Stimulated activated CD4-positive, alpha-beta T cell treated with anti-CD3 and anti-CD28 coated beads, Interleukin-12 subunit alpha, Interleukin-12 subunit beta, amount 100 ng/mL, for 4 hours (primary cell): ENCODE data around the gene ASMT.
"Not testable (repeated sequence)": the region's sequence is repeated elsewhere in the genome, so short reads cannot be mapped to it uniquely, and the experiment has no call there.

Experiments
- DNase-seq: peaks from one replicate; pipeline ENCODE4 v3.0.0-alpha.2; 2020

ASMT gene

DNA sequence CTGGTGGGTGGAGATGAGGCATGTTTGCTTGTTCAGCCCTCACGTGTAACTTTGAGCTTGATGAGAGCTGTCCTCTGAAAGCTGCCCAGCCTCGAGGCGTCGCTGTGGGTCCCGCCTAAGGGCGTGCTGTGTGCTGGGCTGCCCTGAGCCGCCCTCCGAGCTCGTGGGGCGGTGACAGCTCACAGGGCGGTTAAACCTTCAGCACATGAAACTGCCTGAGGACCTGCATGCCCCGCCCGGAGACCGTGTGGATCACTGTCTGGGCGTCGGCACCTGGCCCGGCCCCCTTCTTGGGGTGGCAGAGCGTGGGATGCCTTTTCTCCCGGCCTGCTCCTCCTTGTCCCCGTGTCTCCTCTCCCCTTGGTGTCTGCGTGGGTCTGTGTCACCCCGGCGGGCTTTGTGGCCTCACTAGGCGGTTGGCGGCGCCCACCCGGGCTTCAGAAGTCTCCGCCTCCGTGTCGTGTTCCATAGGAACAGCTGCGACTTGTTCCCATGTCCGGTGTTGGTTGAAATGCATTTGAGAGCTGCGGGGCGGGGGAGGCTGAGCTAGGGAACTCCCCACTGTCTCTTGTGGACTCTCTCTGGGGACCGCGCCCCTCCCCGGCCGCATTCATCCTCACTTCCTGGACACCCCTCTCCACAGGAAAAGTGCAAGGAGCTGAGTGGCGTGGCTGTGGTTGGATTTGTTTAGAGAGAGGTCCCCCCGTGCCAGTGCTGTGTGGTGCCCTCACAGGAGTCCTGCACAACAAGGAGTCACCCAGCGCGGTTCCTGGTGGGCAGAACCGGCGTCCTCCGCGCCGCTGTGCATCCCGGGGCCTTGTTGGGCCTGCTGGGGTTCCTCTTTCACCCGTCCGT lies 16.6 kb upstream of the ASMT start:
- no peak for DNase-seq

- no peak for DNase-seq
Observed at GRCh38 chrX:1598876-1599790, 15.7 kb upstream of the ASMT start.

DNA sequence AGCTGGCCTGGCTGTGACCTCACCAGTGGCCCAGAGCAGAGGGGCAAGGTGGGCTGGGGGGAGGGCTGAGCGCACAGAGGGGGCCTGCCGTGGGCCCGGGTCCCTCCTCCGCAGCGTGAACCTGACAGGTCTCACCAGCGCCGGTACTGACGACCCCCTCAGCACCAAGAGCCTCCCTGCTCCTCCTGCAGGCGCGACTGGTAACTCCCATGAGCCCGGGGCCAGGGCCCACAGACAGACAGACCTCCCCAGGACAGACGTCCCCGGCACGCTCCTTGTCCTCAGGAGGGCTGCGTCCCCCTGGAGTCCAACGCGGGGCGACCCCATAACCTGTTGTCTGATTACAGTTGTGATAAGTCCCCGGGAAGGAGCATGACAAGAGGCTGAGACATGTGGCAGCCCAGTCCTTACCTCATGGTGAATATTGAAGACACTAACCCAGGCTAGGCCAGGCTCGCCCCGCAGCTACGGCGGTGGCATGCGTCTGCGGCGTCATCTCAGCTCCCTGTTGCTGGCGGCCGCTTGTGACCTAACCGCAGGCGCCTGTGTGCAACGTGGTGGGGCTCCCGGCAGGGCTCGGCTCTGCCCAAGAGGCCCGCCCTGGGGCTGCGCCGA lies 15.0 kb upstream of the ASMT start:
- DNase-seq, result no peak

- no peak for DNase-seq
Observed at GRCh38 chrX:1600406-1601050, 14.3 kb upstream of the ASMT start.

DNA sequence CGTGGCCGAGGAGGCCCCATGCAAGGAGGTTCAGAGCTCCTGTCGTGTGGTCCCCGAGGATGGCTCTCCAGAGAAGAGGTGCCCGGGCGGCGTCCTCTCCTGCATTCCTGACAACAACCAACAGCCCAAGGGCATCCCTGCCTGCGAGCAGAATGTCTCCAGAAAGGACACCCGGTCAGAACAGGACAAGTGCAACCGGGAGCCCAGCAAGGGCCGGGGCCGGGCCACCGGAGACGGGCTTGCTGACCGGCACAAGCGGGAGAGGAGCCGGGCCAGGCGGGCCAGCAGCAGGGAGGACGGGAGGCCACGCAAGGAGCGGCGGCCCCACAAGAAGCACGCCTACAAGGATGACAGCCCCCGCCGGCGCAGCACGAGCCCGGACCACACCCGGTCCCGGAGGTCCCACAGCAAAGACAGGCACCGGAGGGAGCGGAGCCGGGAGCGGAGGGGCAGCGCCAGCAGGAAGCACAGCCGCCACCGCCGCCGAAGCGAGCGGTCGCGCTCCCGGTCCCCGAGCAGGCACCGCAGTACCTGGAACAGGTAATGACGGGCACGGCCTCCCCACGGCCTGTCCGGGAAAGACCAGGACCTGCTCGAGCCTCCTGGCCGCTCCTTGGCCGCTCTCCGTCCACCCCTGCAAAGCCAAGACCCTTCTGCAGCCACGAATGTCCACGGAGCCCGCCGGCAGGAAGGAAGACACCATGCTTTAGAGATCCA lies 13.7 kb upstream of the ASMT start:
- DNase-seq, result no peak

DNA sequence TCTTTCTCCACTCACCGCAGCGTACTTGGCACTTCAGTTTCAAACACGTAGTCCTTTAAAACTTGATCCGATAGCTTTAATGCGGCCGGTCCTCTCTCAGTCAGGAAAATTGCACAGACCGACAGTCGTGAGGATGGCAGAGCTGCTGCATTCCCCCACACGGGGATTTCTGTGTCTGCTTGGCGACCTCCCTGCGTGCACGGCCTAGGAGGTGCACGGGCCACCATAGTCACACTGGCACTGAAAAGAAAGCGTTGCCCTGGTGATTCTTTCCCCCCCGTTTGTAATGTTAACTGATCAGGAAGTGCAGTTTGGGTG lies 13.1 kb upstream of the ASMT start:
- DNase-seq, result no peak

- no peak for DNase-seq
Observed at GRCh38 chrX:1602299-1602698, 12.6 kb upstream of the ASMT start.

DNA sequence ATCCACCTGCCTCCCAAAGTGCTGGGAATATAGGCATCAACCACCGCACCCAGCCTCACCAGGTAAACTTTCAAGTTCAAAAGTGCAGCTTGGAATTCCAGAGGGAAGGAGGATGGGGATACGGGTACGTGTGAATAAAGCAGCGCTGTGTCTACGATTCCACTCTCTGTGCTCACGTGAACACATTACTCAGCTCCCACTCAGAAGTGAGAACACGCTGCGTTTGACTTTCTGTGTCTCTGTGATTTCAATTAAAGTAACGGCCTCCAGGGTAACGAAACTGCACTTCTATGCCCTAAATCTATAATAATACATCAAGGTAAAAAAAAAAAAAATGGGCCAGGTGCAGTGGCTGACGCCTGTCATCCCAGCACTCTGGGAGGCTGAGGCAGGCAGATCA lies 8.4 kb upstream of the ASMT start:
- no peak for DNase-seq

GRCh38 chrX:1609311-1609710 lies 5.5 kb upstream of the ASMT start:
- DNase-seq, result no peak

DNA sequence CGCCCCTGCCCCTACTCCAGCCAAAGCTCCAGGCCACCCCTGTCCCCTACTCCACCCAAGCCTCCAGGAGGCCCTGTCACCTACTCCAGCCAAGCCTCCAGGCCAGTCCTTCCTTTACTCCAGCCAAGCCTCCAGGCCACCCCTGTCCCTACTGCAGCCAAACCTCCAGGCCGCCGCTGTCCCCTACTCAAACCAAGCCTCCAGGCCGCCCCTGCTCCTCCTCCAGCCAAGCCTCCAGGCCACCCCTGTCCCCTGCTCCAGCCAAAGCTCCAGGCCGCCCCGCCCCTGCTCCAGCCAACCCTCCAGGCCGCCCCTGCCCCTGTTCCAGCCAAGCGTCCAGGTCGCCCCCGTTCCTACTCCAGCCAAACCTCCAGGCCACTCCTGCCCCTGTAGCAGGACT lies 5.1 kb upstream of the ASMT start:
- DNase-seq, result no peak

DNA sequence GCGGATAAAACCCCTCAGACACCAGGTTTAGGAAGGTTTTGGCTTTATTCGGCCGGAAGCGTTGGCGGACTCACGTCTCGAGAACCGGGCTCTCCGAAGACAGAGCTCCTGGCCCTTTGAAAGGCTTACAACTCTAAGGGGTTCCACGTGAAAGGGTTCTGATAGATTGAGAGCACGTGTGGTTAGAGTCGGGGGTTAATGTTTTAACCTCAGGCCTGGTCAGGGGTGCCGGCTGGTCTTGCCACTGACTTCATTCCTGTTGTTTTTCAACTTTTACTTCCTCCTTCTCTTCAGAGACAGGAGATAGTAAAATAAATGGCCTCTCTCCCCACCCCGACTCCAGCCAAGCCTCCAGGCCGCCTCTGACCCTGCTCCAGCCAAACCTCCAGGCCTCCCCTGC lies 4.7 kb upstream of the ASMT start:
- no peak for DNase-seq

GRCh38 chrX:1610736-1611135 lies 4.1 kb upstream of the ASMT start:
- DNase-seq, result no peak

DNA sequence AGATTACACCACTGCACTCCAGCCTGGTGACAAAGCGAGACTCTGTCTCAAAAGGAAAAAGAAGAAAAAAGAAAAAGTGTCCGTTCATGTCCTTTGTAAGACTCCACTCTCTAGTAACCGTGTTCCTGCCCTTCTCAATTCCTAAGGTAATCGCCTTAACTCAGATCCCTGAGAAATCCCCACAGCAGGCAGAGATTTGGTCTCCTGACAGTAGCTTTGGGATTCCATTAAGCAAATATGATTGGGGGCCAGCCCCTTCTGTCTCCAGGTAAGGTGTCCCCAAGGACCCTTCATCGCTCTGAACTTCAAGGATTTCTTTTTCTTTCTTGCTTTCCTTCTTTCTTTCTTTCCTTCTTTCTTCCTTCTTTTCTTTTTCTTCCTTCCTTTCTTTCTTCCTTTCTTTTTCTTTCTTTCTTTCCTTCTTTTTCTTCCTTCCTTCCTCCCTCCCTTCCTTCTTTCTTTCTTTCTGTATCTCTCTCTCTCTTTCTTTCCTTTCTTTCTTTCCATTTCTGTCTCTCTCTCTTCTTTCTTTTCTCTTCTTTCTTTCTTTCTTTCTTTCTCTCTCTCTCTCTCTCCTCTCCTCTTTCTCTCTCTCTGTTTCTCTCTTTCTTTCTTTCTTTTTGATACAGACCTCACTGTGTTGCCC lies 2.1 kb upstream of the ASMT start:
- DNase-seq, result no peak

DNA sequence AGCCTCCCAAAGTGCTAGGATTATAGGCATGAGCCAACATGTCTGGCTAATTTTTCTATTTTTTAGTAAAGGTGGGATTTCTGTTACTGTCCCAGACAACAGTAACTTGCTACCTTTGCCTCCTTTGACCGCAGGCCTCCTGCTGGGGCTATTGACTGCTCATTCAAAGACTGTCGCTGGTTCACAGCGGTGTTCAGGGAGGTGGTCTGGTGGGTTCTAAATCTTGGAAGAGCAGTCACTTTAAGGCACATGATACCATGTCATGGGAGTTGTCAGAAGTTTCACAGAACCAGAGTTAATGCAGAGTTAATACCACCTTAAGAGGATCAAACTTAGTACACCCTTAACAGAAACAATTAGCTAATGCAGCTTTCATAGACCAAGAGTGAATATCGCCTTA lies 3.8 kb downstream of the ASMT start:
- no peak for DNase-seq

DNA sequence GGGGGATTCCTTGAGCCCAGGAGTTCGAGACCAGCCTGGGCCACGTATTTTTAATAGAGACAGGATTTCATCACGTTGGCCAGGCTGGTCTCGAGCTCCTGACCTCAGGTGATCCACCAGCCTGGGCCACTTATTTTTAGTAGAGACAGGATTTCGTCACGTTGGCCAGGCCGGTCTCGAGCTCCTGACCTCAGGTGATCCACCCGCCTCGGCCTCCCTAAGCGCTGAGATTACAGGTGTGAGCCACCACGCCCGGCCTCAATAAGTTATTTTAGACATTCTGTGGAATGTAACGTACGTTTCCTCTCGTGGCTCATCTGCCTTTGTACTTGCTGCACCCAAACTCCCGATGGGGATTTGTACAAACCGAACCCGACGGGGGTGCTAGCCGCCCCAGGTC lies 8.8 kb downstream of the ASMT start:
- no peak for DNase-seq

GRCh38 chrX:1624158-1624860 lies 9.4 kb downstream of the ASMT start:
- not testable (repeated sequence) for DNase-seq

DNA sequence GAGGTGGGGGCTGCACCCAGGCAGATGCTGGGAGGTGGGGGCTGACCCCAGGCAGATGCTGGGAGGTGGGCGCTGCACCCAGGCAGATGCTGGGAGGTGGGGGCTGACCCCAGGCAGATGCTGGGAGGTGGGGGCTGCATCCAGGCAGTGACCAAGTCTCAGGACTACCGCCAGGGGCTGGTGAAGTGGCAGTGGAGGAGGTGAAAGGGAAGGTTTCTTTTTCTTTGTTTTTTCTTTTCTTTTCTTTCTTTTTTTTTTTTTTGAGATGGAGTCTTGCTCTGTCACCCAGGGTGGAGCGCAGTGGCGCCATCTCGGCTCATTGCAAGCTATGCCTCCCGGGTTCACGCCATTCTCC lies 10.0 kb downstream of the ASMT start:
- not testable (repeated sequence) for DNase-seq

- no peak for DNase-seq
Observed at GRCh38 chrX:1629244-1629643, 14.4 kb downstream of the ASMT start.

GRCh38 chrX:1646009-1646408 lies 31.1 kb downstream of the ASMT start:
- no peak for DNase-seq

DNA sequence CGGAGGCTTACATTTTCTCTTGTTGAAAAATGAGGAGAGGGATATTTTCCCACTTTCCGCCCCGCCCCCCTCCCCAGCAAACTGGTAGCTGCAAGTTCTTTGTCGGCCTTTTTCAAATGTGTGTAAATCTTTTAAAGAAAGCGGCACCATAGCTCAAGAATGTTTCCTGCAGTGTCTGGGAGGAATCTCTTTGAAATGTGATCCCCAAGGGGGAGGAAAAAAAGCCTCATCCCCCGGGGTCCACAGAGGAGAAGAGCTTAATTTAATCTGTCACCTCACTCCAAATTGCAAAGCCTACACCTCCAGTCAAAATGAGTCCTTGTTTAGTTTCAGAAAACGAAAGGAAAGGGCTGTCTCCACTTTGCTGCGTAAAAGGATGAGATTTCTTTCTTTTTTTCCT lies 34.8 kb downstream of the ASMT start:
- DNase-seq, result no peak

GRCh38 chrX:1652011-1652811 lies 37.4 kb downstream of the ASMT start:
- DNase-seq, result peak; percentile 16
